ENCODE measurements around the gene BTBD10.
A peak's percentile ranks its signal among the peaks of the same experiment; 100 is the strongest.
"Not testable (repeated sequence)": the region's sequence is repeated elsewhere in the genome, so short reads cannot be mapped to it uniquely, and the experiment has no call there.

Gene BTBD10

GRCh38 chr11:13440100-13440855, 22.7 kb downstream of the BTBD10 start:
- no peak for DNase-seq

GRCh38 chr11:13438291-13438690, 24.7 kb downstream of the BTBD10 start:
- DNase-seq = no peak

- DNase-seq = not testable (repeated sequence)
Measured at GRCh38 chr11:13436836-13437235, 26.2 kb downstream of the BTBD10 start.

- no peak for DNase-seq
Measured at GRCh38 chr11:13434247-13435205, 28.5 kb downstream of the BTBD10 start.

GRCh38 chr11:13433437-13433836, 29.6 kb downstream of the BTBD10 start:
- no peak for DNase-seq

GRCh38 chr11:13429836-13430235, 33.2 kb downstream of the BTBD10 start:
- no peak for DNase-seq

GRCh38 chr11:13429288-13429687, 33.7 kb downstream of the BTBD10 start:
- DNase-seq = no peak

GRCh38 chr11:13427440-13427839, 35.6 kb downstream of the BTBD10 start:
- DNase-seq = no peak

- DNase-seq = no peak
Measured at GRCh38 chr11:13423372-13423771, 39.6 kb downstream of the BTBD10 start.

GRCh38 chr11:13421561-13421960, 41.5 kb downstream of the BTBD10 start:
- DNase-seq = no peak

- no peak for DNase-seq
Measured at GRCh38 chr11:13415201-13415600, 47.8 kb downstream of the BTBD10 start.

GRCh38 chr11:13405220-13405619, 57.8 kb downstream of the BTBD10 start:
- DNase-seq = no peak

- not testable (repeated sequence) for DNase-seq
Measured at GRCh38 chr11:13398335-13398734, 64.7 kb downstream of the BTBD10 start.

- no peak for DNase-seq
Measured at GRCh38 chr11:13391217-13391616, 71.8 kb downstream of the BTBD10 start.

GRCh38 chr11:13388741-13389140, 74.3 kb downstream of the BTBD10 start:
- DNase-seq = no peak

GRCh38 chr11:13386567-13386966, 76.5 kb downstream of the BTBD10 start:
- no peak for DNase-seq

GRCh38 chr11:13384908-13385640, 77.9 kb downstream of the BTBD10 start:
- DNase-seq = peak; percentile 3

GRCh38 chr11:13382751-13383150, 80.3 kb downstream of the BTBD10 start:
- DNase-seq = no peak

GRCh38 chr11:13380731-13381130, 82.3 kb downstream of the BTBD10 start:
- no peak for DNase-seq

GRCh38 chr11:13378316-13378715, 84.7 kb downstream of the BTBD10 start:
- DNase-seq = no peak

- no peak for DNase-seq
Measured at GRCh38 chr11:13376838-13377237, 86.2 kb downstream of the BTBD10 start.

- DNase-seq = no peak
Measured at GRCh38 chr11:13376402-13376801, 86.6 kb downstream of the BTBD10 start.

- DNase-seq = no peak
Measured at GRCh38 chr11:13375798-13376197, 87.2 kb downstream of the BTBD10 start.
